Activated gamma-delta T cell (primary cell): ENCODE results near the gene USP21.

Source experiments
- DNase-seq: peaks from one replicate; lab custom pipeline; 2025; lab: John Stamatoyannopoulos, UW

Gene USP21

GRCh38 chr1:161193561-161194235 is 34.4 kb downstream of the USP21 start:
- no peak for DNase-seq

GRCh38 chr1:161195171-161195570 is 35.9 kb downstream of the USP21 start:
- no peak for DNase-seq

- no peak for DNase-seq
These were observed 36.8 kb downstream of the USP21 start for GRCh38 chr1:161196111-161196510.

- no peak for DNase-seq
These were observed 37.5 kb downstream of the USP21 start for GRCh38 chr1:161196521-161197451.

- DNase-seq: no peak
These were observed 38.4 kb downstream of the USP21 start for GRCh38 chr1:161197560-161198193.

- no peak for DNase-seq
These were observed 39.0 kb downstream of the USP21 start for GRCh38 chr1:161198194-161198896.

GRCh38 chr1:161198897-161199431 is 39.7 kb downstream of the USP21 start, which contains the start of gene ADAMTS4:
Gene ADAMTS4, minus strand, starts transcription at chr1:161199054. Its CDS starts 427 bp downstream, at chr1:161198627.
- DNase-seq: no peak

- no peak for DNase-seq
These were observed 40.3 kb downstream of the USP21 start for GRCh38 chr1:161199506-161200139.

GRCh38 chr1:161200421-161200991 is 41.2 kb downstream of the USP21 start:
- no peak for DNase-seq

- DNase-seq: no peak
These were observed 41.9 kb downstream of the USP21 start for GRCh38 chr1:161200992-161201835.

GRCh38 chr1:161201836-161202712 is 42.8 kb downstream of the USP21 start, which contains the start of gene NDUFS2:
Gene NDUFS2, plus strand, starts transcription at chr1:161202367. Its CDS starts 19 bp downstream, at chr1:161202386.
- DNase-seq: peak; percentile 67

- DNase-seq: no peak
These were observed 47.3 kb downstream of the USP21 start for GRCh38 chr1:161206411-161207140.

- DNase-seq: no peak
These were observed 47.9 kb downstream of the USP21 start for GRCh38 chr1:161207173-161207572.

GRCh38 chr1:161209790-161210409 is 50.6 kb downstream of the USP21 start:
- DNase-seq: no peak

- DNase-seq: no peak
These were observed 55.1 kb downstream of the USP21 start for GRCh38 chr1:161214369-161214768.

GRCh38 chr1:161215076-161215475 is 55.8 kb downstream of the USP21 start, which contains the start of gene FCER1G:
Gene FCER1G, plus strand, starts transcription at chr1:161215295. Its CDS starts 27 bp downstream, at chr1:161215322.
- no peak for DNase-seq
